ENCODE measurements around the gene FNBP1.
"Not testable (repeated sequence)": the region's sequence is repeated elsewhere in the genome, so short reads cannot be mapped to it uniquely, and the experiment has no call there.

DNA sequence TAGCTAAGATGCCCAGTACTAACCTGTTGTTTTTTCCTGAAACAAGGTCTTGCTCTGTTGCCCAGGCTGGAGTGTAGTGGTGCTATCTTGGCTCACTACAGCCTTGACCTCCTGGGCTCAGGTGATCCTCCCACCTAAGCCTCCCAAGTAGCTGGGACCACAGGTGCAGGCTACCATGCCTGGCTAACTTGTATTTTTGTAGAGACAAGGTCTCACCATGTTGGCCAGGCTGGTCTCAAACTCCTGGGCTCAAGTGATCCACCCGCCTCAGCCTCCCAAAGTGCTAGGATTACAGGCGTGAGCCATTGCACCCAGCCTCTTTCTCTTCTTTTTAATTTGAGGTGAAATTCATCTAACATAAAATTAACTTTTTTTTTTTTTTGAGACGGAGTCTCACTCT, 21.1 kb downstream of the FNBP1 start:
- TF ChIP-seq, protein P1, sequence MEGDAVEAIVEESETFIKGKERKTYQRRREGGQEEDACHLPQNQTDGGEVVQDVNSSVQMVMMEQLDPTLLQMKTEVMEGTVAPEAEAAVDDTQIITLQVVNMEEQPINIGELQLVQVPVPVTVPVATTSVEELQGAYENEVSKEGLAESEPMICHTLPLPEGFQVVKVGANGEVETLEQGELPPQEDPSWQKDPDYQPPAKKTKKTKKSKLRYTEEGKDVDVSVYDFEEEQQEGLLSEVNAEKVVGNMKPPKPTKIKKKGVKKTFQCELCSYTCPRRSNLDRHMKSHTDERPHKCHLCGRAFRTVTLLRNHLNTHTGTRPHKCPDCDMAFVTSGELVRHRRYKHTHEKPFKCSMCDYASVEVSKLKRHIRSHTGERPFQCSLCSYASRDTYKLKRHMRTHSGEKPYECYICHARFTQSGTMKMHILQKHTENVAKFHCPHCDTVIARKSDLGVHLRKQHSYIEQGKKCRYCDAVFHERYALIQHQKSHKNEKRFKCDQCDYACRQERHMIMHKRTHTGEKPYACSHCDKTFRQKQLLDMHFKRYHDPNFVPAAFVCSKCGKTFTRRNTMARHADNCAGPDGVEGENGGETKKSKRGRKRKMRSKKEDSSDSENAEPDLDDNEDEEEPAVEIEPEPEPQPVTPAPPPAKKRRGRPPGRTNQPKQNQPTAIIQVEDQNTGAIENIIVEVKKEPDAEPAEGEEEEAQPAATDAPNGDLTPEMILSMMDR (IDR thresholded peaks at IDR 0.05; ENCODE audit: low read depth, low read length): not testable (repeated sequence)
- not testable (repeated sequence) for TF ChIP-seq POLR2A (IDR thresholded peaks at IDR 0.05; ENCODE audit: extremely low read depth, insufficient read length); MYC (IDR thresholded peaks at IDR 0.05; ENCODE audit: low read depth, low read length)
